ENCODE measurements around the gene VTN.

GRCh38 chr17:28386391-28386790, 16.3 kb upstream of the VTN start:
- TF ChIP-seq, protein P1, sequence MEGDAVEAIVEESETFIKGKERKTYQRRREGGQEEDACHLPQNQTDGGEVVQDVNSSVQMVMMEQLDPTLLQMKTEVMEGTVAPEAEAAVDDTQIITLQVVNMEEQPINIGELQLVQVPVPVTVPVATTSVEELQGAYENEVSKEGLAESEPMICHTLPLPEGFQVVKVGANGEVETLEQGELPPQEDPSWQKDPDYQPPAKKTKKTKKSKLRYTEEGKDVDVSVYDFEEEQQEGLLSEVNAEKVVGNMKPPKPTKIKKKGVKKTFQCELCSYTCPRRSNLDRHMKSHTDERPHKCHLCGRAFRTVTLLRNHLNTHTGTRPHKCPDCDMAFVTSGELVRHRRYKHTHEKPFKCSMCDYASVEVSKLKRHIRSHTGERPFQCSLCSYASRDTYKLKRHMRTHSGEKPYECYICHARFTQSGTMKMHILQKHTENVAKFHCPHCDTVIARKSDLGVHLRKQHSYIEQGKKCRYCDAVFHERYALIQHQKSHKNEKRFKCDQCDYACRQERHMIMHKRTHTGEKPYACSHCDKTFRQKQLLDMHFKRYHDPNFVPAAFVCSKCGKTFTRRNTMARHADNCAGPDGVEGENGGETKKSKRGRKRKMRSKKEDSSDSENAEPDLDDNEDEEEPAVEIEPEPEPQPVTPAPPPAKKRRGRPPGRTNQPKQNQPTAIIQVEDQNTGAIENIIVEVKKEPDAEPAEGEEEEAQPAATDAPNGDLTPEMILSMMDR (IDR thresholded peaks at IDR 0.05; ENCODE audit: low read length), result no peak
- no peak for TF ChIP-seq EZH2 (IDR thresholded peaks at IDR 0.05; ENCODE audit: borderline replicate concordance, low read length)

All from OCI-LY1 (cell line).